GM23248 (cell line): Measurements from ENCODE around the gene STRADB.

Source experiments
- EZH2 ChIP-seq: fragments of 200-600 bp; sonication (generic); IDR thresholded peaks from 2 replicates; pipeline ENCODE4 v1.6.1; 2018; ENCODE audit warnings: antibody characterized with exemption, mild to moderate bottlenecking; ENCODE audit not compliant: insufficient read depth, poor library complexity, severe bottlenecking
- EZH2phosphoT487 ChIP-seq: fragments of 200-600 bp; sonication (generic); IDR thresholded peaks from 2 replicates; pipeline ENCODE4 v1.6.1; 2018; ENCODE audit warnings: antibody characterized with exemption, moderate library complexity, mild to moderate bottlenecking, low read depth; ENCODE audit not compliant: insufficient read depth

DNA sequence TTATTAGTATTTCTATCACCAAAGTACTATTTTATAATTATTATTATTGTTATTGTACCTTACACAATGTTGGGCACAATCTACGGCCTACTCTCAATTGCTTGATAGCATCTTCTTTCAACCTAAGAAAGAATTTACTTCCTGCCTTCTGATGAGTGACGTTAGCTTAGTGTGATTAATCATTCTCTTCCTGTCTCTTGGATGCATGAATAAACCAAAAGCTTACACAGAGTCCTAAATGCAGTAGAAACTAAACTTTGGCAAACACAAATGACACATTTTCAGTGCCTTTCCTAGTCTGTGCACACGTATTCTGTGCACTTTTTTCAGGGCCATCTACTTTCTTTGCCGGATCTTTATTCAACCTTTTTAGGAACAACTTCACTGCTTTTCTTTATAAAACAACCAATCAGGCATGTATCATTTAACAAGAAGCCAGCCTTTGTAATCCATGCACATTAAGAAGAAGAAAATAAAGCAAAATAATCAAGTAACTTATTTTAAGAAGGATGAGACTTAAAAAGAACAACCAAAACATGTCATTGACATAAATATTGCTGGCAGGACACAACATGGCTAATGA is 19.4 kb upstream of the STRADB start:
- no peak for TF ChIP-seq EZH2
- TF ChIP-seq EZH2phosphoT487 = no peak
